Measurements from ENCODE around the gene NME9.

NME9 gene

GRCh38 chr3:138336454-138336999, 6.9 kb upstream of the NME9 start:
- Histone ChIP-seq H3K9me3 (ENCODE audit: control insufficient read depth, low read length) (no peaks in the 10 kb centered on the region), H3K27ac (ENCODE audit: insufficient read depth, low read length, poor library complexity, severe bottlenecking) (no peak overlapping the region), H3K4me3 (ENCODE audit: insufficient read depth, low read depth, low read length, poor library complexity, severe bottlenecking) (no peak overlapping the region), H3K27me3 (replicated peaks; ENCODE audit: control insufficient read depth, insufficient read depth, low read length, poor library complexity, severe bottlenecking) (no peaks in the 10 kb centered on the region), H3K4me1 (ENCODE audit: control insufficient read depth, insufficient read depth, low read length, poor library complexity, severe bottlenecking) (no peaks in the 10 kb centered on the region), H3K36me3 (ENCODE audit: control insufficient read depth, insufficient read depth, low read length) (no peaks in the 10 kb centered on the region)
- DNase-seq: no peak

GRCh38 chr3:138334608-138335007, 5.0 kb upstream of the NME9 start:
- no peaks in the 10 kb centered on the region for H3K36me3 ChIP-seq (ENCODE audit: control insufficient read depth, insufficient read depth, low read length)
- no peaks in the 10 kb centered on the region for H3K9me3 ChIP-seq (ENCODE audit: control insufficient read depth, low read length)
- H3K27ac ChIP-seq (ENCODE audit: insufficient read depth, low read length, poor library complexity, severe bottlenecking): no peak overlapping the region
- no peaks in the 10 kb centered on the region for H3K4me1 ChIP-seq (ENCODE audit: control insufficient read depth, insufficient read depth, low read length, poor library complexity, severe bottlenecking)
- no peak for DNase-seq
- H3K4me3 ChIP-seq (ENCODE audit: insufficient read depth, low read depth, low read length, poor library complexity, severe bottlenecking): no peak overlapping the region
- H3K27me3 ChIP-seq (replicated peaks; ENCODE audit: control insufficient read depth, insufficient read depth, low read length, poor library complexity, severe bottlenecking): no peaks in the 10 kb centered on the region

GRCh38 chr3:138332472-138333073, 2.9 kb upstream of the NME9 start:
- Histone ChIP-seq H3K27me3 (replicated peaks; ENCODE audit: control insufficient read depth, insufficient read depth, low read length, poor library complexity, severe bottlenecking) (no peaks in the 10 kb centered on the region), H3K4me1 (ENCODE audit: control insufficient read depth, insufficient read depth, low read length, poor library complexity, severe bottlenecking) (peaks cover 7% of the 10 kb centered on the region), H3K9me3 (ENCODE audit: control insufficient read depth, low read length) (no peaks in the 10 kb centered on the region), H3K36me3 (ENCODE audit: control insufficient read depth, insufficient read depth, low read length) (no peaks in the 10 kb centered on the region), H3K27ac (ENCODE audit: insufficient read depth, low read length, poor library complexity, severe bottlenecking) (no peak overlapping the region), H3K4me3 (ENCODE audit: insufficient read depth, low read depth, low read length, poor library complexity, severe bottlenecking) (no peak overlapping the region)
- DNase-seq: no peak

- DNase-seq: no peak
Observed at GRCh38 chr3:138331143-138331894, 1.7 kb upstream of the NME9 start.

GRCh38 chr3:138329984-138330293, 288 bp upstream of the NME9 start:
- no peaks in the 10 kb centered on the region for H3K9me3 ChIP-seq (ENCODE audit: control insufficient read depth, low read length)
- peak overlapping the region; percentile 76 for H3K4me3 ChIP-seq (ENCODE audit: insufficient read depth, low read depth, low read length, poor library complexity, severe bottlenecking)
- peaks cover 7% of the 10 kb centered on the region for H3K4me1 ChIP-seq (ENCODE audit: control insufficient read depth, insufficient read depth, low read length, poor library complexity, severe bottlenecking)
- H3K27ac ChIP-seq (ENCODE audit: insufficient read depth, low read length, poor library complexity, severe bottlenecking): peak overlapping the region; percentile 72
- H3K36me3 ChIP-seq (ENCODE audit: control insufficient read depth, insufficient read depth, low read length): no peaks in the 10 kb centered on the region
- DNase-seq: no peak
- H3K27me3 ChIP-seq (replicated peaks; ENCODE audit: control insufficient read depth, insufficient read depth, low read length, poor library complexity, severe bottlenecking): no peaks in the 10 kb centered on the region

More at GRCh38 chr3:138331143-138331894, 1.7 kb upstream of the NME9 start:
- no peaks in the 10 kb centered on the region for H3K36me3 ChIP-seq (ENCODE audit: control insufficient read depth, insufficient read depth, low read length)
- H3K9me3 ChIP-seq (ENCODE audit: control insufficient read depth, low read length): no peaks in the 10 kb centered on the region
- peaks cover 7% of the 10 kb centered on the region for H3K4me1 ChIP-seq (ENCODE audit: control insufficient read depth, insufficient read depth, low read length, poor library complexity, severe bottlenecking)
- no peak overlapping the region for H3K4me3 ChIP-seq (ENCODE audit: insufficient read depth, low read depth, low read length, poor library complexity, severe bottlenecking)
- H3K27ac ChIP-seq (ENCODE audit: insufficient read depth, low read length, poor library complexity, severe bottlenecking): no peak overlapping the region
- no peaks in the 10 kb centered on the region for H3K27me3 ChIP-seq (replicated peaks; ENCODE audit: control insufficient read depth, insufficient read depth, low read length, poor library complexity, severe bottlenecking)

- Histone ChIP-seq H3K36me3 (ENCODE audit: control insufficient read depth, insufficient read depth, low read length) (no peaks in the 10 kb centered on the region), H3K4me1 (ENCODE audit: control insufficient read depth, insufficient read depth, low read length, poor library complexity, severe bottlenecking) (peaks cover 7% of the 10 kb centered on the region), H3K27ac (ENCODE audit: insufficient read depth, low read length, poor library complexity, severe bottlenecking) (no peak overlapping the region), H3K4me3 (ENCODE audit: insufficient read depth, low read depth, low read length, poor library complexity, severe bottlenecking) (peak overlapping the region; percentile 76), H3K27me3 (replicated peaks; ENCODE audit: control insufficient read depth, insufficient read depth, low read length, poor library complexity, severe bottlenecking) (no peaks in the 10 kb centered on the region), H3K9me3 (ENCODE audit: control insufficient read depth, low read length) (no peaks in the 10 kb centered on the region)
- no peak for DNase-seq
Observed at GRCh38 chr3:138328341-138328740, 1.3 kb downstream of the NME9 start.

GRCh38 chr3:138327831-138328230, 1.8 kb downstream of the NME9 start:
- no peaks in the 10 kb centered on the region for H3K27me3 ChIP-seq (replicated peaks; ENCODE audit: control insufficient read depth, insufficient read depth, low read length, poor library complexity, severe bottlenecking)
- H3K27ac ChIP-seq (ENCODE audit: insufficient read depth, low read length, poor library complexity, severe bottlenecking): no peak overlapping the region
- H3K4me1 ChIP-seq (ENCODE audit: control insufficient read depth, insufficient read depth, low read length, poor library complexity, severe bottlenecking): peaks cover 7% of the 10 kb centered on the region
- no peak overlapping the region for H3K4me3 ChIP-seq (ENCODE audit: insufficient read depth, low read depth, low read length, poor library complexity, severe bottlenecking)
- H3K9me3 ChIP-seq (ENCODE audit: control insufficient read depth, low read length): no peaks in the 10 kb centered on the region
- no peak for DNase-seq
- H3K36me3 ChIP-seq (ENCODE audit: control insufficient read depth, insufficient read depth, low read length): no peaks in the 10 kb centered on the region

GRCh38 chr3:138326866-138327595, 2.6 kb downstream of the NME9 start:
- no peaks in the 10 kb centered on the region for H3K36me3 ChIP-seq (ENCODE audit: control insufficient read depth, insufficient read depth, low read length)
- no peak for DNase-seq
- no peaks in the 10 kb centered on the region for H3K27me3 ChIP-seq (replicated peaks; ENCODE audit: control insufficient read depth, insufficient read depth, low read length, poor library complexity, severe bottlenecking)
- no peak overlapping the region for H3K27ac ChIP-seq (ENCODE audit: insufficient read depth, low read length, poor library complexity, severe bottlenecking)
- H3K4me1 ChIP-seq (ENCODE audit: control insufficient read depth, insufficient read depth, low read length, poor library complexity, severe bottlenecking): peaks cover 7% of the 10 kb centered on the region
- H3K9me3 ChIP-seq (ENCODE audit: control insufficient read depth, low read length): no peaks in the 10 kb centered on the region
- H3K4me3 ChIP-seq (ENCODE audit: insufficient read depth, low read depth, low read length, poor library complexity, severe bottlenecking): no peak overlapping the region

- Histone ChIP-seq H3K4me3 (ENCODE audit: insufficient read depth, low read depth, low read length, poor library complexity, severe bottlenecking) (no peak overlapping the region), H3K36me3 (ENCODE audit: control insufficient read depth, insufficient read depth, low read length) (no peaks in the 10 kb centered on the region), H3K9me3 (ENCODE audit: control insufficient read depth, low read length) (no peaks in the 10 kb centered on the region), H3K27me3 (replicated peaks; ENCODE audit: control insufficient read depth, insufficient read depth, low read length, poor library complexity, severe bottlenecking) (no peaks in the 10 kb centered on the region), H3K27ac (ENCODE audit: insufficient read depth, low read length, poor library complexity, severe bottlenecking) (no peak overlapping the region), H3K4me1 (ENCODE audit: control insufficient read depth, insufficient read depth, low read length, poor library complexity, severe bottlenecking) (peaks cover 7% of the 10 kb centered on the region)
- no peak for DNase-seq
Observed at GRCh38 chr3:138325990-138326389, 3.7 kb downstream of the NME9 start.

GRCh38 chr3:138323971-138324370, 5.7 kb downstream of the NME9 start:
- Histone ChIP-seq H3K27me3 (replicated peaks; ENCODE audit: control insufficient read depth, insufficient read depth, low read length, poor library complexity, severe bottlenecking) (no peaks in the 10 kb centered on the region), H3K4me3 (ENCODE audit: insufficient read depth, low read depth, low read length, poor library complexity, severe bottlenecking) (no peak overlapping the region), H3K27ac (ENCODE audit: insufficient read depth, low read length, poor library complexity, severe bottlenecking) (no peak overlapping the region), H3K36me3 (ENCODE audit: control insufficient read depth, insufficient read depth, low read length) (no peaks in the 10 kb centered on the region), H3K4me1 (ENCODE audit: control insufficient read depth, insufficient read depth, low read length, poor library complexity, severe bottlenecking) (peaks cover 6% of the 10 kb centered on the region), H3K9me3 (ENCODE audit: control insufficient read depth, low read length) (no peaks in the 10 kb centered on the region)
- DNase-seq: no peak
